Suprapubic skin (tissue), 4 donors: ENCODE measurements around the gene FBXO11.

Experiments
- EP300 ChIP-seq: sonication (generic); formaldehyde crosslinking; IDR thresholded peaks from one replicate; pipeline ENCODE4 v1.6.1; 2017; ENCODE audit warnings: antibody characterized with exemption
- POLR2A ChIP-seq, 2 donors: fragments of 450-650 bp; IDR thresholded peaks; one replicate each; pipeline ENCODE4 v1.6.1; 2017; ENCODE audit warnings: antibody characterized with exemption in 2 of 2, mild to moderate bottlenecking in 2 of 2, moderate library complexity in 2 of 2
- POLR2AphosphoS5 ChIP-seq, 3 donors: sonication (generic); formaldehyde crosslinking; IDR thresholded peaks; one replicate each; pipeline ENCODE4 v1.6.1; 2017; ENCODE audit warnings: antibody characterized with exemption in 3 of 3
- TF ChIP-seq, protein P1 (sequence below), 2 donors: fragments of 200-600 bp in 1 of 2; fragments of 450-650 bp in 1 of 2; sonication (generic) in 1 of 2; IDR thresholded peaks; one replicate each; pipeline ENCODE4 v1.5.1; 2016 to 2019; ENCODE audit warnings: antibody characterized with exemption in 2 of 2, mild to moderate bottlenecking in 1 of 2, moderate library complexity in 1 of 2

DNA sequence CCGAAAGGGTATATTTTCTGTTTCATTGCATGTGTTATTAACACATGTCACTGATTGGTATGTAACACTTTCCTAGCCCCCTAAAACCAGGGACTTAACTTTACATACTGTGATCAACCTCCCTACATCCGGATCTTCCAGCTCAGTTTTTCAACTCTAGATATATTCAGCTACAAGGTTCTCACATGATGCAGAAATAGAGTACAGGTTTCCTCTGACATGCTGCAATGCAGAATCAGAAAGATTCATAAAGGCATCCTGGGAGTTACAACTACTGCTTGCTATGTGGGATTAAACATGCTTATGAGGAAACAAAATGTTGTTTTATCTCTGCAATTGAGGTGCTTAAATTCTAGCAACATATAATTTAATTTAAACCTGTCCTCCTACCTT lies 14.0 kb downstream of the FBXO11 start:
- no peak for TF ChIP-seq POLR2A (IDR thresholded peaks at IDR 0.05)
- TF ChIP-seq, protein P1, sequence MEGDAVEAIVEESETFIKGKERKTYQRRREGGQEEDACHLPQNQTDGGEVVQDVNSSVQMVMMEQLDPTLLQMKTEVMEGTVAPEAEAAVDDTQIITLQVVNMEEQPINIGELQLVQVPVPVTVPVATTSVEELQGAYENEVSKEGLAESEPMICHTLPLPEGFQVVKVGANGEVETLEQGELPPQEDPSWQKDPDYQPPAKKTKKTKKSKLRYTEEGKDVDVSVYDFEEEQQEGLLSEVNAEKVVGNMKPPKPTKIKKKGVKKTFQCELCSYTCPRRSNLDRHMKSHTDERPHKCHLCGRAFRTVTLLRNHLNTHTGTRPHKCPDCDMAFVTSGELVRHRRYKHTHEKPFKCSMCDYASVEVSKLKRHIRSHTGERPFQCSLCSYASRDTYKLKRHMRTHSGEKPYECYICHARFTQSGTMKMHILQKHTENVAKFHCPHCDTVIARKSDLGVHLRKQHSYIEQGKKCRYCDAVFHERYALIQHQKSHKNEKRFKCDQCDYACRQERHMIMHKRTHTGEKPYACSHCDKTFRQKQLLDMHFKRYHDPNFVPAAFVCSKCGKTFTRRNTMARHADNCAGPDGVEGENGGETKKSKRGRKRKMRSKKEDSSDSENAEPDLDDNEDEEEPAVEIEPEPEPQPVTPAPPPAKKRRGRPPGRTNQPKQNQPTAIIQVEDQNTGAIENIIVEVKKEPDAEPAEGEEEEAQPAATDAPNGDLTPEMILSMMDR (IDR thresholded peaks at IDR 0.05), result no peak
- no peak for TF ChIP-seq POLR2AphosphoS5 (IDR thresholded peaks at IDR 0.05)
- TF ChIP-seq EP300, result no peak
